GM18861 (cell line): ENCODE results near the gene HMGN4.

ENCODE experiments used
- ATAC-seq: cut with Tn5 transposase; IDR thresholded peaks from one replicate; pipeline ENCODE4 v1.9.1; 2021; ENCODE audit not compliant: unreplicated experiment

HMGN4 gene

DNA sequence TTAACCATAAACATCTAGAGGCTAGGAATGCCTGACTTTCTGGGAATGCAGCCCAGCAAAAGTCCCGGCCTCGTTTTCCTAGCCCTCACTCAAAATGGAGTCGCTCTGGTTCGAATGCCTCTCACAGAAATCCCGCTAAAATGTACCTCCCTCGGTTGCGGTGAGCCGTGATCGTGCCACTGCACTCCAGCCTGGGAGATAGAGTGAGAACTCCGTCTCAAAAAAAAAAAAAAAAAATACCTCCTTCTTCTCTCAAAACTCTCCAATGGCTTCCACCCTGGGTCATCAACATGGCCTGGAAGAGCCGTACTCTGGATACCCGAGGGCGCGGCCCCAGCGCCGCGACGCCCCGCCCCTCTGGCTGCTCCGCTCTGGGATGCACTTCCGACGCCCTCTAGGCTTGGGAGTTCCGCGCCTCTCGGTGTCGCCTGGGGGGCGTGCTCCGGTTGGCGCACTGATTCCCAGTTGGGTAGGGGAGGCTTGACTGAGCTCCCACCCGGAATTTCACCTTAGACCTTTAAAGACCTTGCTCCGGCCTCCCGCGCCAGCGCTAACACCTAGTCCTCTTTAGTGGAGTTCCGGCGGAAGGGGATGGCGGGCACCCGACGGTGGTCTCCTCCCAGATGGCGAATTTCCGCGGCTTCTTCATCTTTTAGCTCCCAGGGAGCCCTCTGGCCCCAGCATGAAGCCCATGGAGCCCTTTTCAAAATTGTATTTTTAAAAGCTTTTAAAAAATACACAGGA is 12.3 kb downstream of the HMGN4 start:
- ATAC-seq = no peak

- no peak for ATAC-seq
Measured at GRCh38 chr6:26552205-26552604, 14.0 kb downstream of the HMGN4 start.

GRCh38 chr6:26552640-26553188 is 14.5 kb downstream of the HMGN4 start:
- no peak for ATAC-seq

DNA sequence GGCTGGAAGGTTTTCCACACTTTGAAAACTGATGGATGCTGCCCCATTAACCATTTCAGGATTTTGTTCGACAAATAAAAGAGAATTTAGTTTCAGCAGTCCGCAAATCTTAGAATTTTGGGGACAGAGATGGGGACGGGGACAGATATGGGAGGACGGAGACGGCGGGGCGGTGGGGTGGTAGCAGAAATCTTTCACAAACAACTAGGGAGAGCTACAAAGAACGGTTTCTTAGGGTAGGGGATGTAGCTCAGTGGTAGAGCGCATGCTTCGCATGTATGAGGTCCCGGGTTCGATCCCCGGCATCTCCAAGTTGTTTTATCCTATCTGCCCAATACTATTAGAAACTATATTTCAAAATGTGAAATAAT is 15.1 kb downstream of the HMGN4 start:
- ATAC-seq = peak; percentile 28

DNA sequence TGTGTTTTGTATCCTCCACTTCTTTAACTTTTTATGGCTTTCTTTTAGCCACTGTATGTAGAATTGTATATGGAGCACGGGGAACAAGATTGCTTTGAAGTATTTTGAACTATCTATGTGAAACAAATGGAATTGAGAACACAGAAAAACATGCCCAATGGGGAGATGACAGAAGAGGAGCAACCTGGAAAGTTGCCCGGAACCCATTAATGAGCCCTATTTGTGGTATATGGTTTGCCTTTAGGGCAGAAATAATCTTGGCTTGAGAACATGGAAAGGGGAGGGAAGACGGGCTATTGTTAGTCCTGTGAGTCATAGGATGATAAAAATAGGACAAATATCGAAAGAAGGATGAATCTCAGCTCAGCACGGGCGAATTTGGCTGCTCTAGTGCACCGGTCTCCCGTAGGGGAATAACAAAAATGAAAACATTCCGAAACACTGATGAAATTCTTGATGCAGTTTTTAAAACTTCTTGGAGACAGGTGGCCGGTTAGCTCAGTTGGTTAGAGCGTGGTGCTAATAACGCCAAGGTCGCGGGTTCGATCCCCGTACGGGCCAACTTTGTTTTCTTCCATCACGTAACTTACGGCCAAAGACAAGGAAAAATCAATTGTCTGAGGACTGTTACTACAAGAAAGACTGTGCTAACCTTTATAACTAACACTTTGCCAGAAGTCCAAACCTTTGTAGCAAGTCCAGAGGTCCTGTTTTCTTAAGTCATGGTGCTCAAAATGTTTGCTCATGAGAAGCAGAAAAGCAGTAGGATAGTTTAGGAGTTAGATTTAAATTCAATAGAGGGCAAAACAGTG is 15.7 kb downstream of the HMGN4 start:
- peak; percentile 42 for ATAC-seq

DNA sequence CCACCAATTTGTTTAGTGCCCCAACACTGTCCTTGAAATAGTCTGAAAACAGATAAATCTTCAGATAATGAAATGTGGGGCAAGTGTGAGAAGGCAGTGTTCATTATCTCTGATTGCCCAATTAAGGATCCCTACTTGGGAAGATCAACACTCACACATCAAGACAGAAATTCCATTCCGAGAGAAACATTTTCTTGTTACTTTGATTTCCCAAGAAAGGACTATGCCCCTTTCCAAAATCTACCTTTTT is 16.2 kb downstream of the HMGN4 start:
- ATAC-seq = no peak

DNA sequence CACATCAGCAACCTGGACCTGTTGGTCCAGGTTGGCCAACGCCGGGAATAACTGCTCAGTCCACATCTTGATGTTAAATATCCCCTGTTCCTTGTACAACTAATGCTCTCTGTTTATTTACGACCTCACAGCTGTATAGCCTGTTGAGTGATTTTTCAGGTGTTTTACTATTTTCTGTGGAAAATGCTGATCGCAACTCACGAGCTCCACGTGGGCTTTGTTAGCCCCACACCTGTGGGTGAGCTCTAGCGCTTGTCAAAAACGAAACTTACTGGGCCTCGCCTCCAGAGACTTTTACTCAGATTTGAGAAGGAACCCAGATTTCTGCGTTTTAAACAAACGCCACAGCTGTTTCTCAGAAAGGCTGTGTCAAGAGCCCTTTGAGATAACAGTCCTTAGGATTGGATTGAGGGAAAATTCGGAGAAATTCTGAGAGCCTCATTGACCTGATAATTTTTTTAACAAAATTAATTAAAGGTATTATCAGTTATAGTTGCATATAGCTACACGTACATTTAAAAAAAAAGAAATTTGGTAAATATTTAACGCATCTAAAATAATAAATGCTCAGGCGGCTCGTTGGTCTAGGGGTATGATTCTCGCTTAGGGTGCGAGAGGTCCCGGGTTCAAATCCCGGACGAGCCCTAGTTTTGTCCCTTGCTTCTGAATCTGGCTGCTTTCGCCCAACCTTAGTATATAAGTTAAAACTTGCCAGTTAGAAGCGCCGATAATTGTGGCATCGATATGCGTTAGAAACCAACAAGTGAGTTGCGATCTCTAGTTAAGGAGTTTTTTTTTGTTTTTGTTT is 16.7 kb downstream of the HMGN4 start:
- no peak for ATAC-seq

DNA sequence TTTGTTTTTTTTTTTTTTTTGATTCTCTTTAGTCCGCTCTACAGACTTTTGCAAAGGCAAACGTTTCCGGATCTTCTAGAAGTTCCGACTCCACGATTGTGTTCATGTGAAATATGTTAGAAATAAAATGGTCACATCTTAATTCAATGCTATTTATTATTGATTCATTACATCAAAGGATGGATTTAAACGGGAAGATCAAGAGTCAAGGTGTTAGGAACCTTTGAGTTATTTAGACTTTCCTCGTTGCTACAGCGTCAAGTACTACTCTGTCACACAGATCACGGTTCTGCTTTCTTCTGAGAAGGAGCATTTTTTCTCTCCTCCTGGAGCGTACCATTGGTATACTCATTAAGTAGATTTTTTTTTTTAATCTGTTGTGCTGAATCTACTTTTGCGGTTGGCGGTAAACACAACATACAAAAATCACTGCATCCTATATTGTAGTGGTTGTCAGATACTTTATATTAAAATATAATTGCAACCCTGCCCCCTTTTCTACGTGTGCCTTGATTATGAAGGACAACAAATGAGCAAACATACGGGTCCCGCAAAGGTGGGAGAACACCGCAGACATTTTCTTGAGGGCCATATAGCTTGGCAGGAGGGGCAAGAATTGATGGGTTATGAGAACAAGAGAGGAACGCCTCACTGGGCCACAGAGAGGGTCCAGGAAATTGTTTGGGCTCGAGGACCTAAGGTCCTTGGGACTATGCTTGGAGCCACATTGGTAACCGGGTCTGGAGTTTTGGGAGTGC is 17.5 kb downstream of the HMGN4 start:
- ATAC-seq = no peak

GRCh38 chr6:26556263-26557070 is 18.3 kb downstream of the HMGN4 start:
- no peak for ATAC-seq

DNA sequence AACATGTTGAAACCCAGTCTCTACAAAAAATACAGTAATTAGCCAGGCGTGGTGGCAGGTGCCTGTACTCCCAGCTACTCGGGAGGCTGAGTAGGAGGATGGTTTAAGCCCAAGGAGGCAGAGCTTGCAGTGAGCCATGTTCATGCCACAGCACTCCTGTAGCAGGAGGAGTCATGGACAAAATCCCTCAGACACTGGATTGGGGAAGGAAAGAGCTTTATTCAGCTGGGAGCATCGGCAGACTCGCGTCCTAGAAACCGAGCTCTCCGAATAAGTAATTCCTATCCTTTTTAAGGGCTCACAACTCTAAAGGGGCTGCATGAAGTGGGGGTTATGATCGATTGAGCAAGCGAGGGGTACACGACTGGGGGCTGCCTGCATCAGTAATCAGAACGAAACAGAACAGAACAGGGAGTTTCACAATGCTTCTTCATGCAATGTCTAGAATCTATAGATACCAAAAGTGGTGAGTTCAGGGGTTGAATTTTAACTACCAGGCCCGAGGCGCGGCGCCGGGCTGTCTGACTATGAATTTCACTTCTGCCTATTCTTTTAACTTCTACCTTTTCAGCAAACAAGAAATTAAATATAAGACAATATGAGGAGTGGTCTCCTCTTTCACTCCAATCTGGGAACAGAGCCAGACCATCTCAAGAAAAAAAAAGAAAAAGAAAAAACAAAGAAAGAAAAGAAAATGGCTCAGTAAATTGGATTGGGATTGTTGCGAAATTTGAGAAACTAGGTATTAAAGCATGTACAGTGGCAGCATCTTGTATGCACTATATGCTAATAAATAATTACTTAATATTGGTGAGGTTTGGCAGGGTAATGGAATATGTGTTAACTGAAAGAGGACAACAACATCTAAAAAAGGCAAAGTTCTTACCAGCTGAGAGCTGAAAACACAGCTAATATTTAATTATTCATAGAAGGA is 23.6 kb downstream of the HMGN4 start:
- no peak for ATAC-seq

- no peak for ATAC-seq
Measured at GRCh38 chr6:26563488-26563887, 25.3 kb downstream of the HMGN4 start.

DNA sequence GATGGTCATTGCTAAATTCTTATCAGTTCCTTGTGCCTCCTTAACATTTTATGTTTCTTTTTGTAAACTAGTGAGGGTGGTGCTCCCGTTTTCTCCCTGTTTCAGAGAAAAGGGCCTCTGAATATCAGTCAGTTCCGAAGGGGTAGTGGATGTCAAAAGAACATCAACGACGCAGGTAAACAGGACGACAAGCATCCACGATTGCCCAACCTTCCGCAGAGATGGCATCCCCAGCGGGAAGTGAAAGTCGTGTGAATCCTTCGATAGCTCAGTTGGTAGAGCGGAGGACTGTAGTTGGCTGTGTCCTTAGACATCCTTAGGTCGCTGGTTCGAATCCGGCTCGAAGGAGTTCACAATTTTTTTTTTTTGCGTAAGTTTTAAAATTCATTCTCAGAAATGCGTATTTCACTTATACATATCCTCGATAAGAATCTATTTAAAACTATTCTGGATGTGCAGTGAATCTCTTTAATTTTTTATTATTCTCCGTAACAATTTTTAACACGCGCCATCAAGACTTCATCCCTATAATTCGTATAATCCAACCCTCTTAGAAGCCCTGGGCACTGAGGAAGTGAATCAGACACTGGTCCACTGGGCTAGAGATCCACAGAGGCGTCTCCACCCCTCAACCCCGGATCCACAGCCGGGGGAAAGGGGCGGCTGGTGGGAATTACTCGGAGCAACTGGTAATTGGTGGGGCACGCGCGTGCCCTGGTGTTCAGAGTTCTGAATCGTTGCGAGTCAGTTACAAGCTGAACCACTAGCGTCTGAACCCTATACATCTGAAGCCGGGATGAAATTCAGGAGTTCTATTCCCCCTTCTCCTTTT is 30.7 kb downstream of the HMGN4 start:
- ATAC-seq = peak; percentile 68

GRCh38 chr6:26569433-26569764 is 31.2 kb downstream of the HMGN4 start:
- ATAC-seq = peak; percentile 4

DNA sequence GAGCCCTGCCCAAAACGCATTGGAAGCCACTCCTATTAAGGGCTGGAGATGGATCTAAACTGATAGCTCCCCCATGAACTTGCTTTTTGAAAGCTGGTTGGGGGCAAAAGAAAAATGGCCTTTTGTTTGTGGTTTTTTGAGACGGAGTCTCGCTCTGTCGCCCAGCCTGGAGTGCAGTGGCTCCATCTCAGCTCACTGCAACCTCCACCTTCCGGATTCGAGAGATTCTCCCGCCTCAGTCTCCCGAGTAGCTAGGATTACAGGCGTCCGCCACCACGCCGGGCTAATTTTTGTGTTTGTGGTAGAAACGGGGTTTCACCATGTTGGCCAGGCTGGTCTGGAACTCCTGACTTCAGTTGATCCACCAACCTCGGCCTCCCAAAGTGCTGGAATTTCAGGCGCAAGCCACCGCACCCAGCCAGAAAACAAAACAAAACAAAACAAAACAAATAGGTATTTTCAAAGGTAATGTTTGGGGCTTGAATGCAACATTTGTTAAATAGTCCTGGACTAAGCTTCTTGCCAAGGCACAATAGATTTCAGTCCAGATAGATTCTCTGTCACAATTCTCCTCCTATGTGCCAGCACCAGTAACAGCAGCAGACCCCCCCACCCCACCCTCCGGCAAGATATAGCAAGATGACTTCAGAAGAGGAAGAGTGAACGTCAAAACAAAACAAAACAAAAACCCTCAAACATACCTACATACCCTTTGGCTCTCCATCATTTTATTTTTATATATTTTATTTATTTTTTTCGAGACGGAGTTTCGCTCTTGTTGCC is 32.1 kb downstream of the HMGN4 start:
- no peak for ATAC-seq

GRCh38 chr6:26571592-26572296 is 33.6 kb downstream of the HMGN4 start:
- ATAC-seq = no peak

GRCh38 chr6:26575494-26575939 is 37.4 kb downstream of the HMGN4 start:
- ATAC-seq = no peak

GRCh38 chr6:26576407-26576843 is 38.3 kb downstream of the HMGN4 start:
- no peak for ATAC-seq
